GM04504 (cell line): Measurements from ENCODE around the gene CLSTN1.
"Not testable (repeated sequence)": the region's sequence is repeated elsewhere in the genome, so short reads cannot be mapped to it uniquely, and the experiment has no call there.

ENCODE experiments used
- DNase-seq: peaks from one replicate; pipeline ENCODE4 v3.0.0-alpha.2; 2012; ENCODE audit warnings: low read depth

The CLSTN1 gene

DNA sequence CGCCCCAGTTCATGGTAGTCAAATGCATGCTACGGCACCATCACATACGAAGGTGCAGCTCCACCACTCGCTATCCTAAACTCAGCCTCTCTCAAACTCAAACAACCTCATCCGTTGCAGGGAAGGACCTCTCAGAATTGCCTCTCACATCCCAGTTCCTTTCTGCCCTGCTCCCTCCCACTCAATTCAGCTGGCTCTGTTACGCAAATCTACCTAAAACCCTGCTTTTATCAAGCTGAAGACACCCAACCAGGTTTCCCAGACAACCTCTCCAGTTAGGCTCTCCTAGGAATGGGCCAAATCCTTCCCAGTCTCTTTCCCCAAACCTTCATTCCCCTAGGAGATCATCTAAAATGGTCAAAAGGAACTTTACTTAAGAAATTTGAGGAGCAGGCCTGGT lies 62.9 kb downstream of the CLSTN1 start:
- DNase-seq = no peak

DNA sequence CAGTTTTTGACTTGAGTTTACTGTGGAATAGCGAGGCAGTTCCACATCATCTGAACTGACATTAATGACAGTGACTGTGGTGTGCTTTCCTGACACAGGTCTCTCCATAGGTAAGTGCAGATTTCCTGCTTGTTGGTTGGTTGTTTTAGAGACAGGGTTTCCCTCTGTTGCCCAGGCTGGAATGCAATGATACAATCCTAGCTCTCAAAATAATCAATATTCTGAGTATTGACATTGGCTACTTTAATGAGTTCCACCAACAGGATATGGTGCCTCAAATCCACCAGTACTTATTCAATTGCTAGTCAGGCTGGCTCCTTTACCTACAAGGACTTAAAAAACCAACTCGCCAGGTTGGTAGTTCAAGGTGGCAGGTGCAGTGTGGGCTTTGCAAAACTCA lies 63.8 kb downstream of the CLSTN1 start:
- DNase-seq = no peak

- no peak for DNase-seq
Measured at GRCh38 chr1:9758559-9759121, 65.1 kb downstream of the CLSTN1 start.

DNA sequence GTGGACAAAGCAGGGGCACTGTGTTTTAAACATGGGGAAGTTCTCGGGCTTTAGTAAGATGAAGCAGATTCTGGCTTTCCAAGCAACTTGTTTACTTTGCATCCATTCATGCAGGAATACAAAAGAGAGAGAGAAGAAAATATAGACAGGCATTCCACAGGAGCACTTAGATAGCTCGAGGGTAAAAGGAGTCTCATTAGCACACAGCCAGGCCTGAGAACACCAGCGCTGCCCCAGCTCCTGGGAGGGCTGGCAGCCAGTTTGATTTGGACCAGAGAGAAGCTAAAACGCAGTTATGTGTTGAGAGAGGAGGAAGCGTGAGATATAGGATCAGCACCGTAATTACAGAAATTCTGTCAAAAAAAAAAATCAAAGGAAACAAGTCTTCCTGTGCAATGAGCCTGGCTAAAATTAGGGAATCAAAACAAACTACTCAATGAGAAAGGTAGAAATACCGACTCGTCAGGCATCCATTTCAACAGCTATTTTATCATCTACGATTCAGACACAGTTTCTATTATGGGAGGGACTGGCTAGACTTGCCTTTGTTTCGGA lies 68.2 kb downstream of the CLSTN1 start:
- no peak for DNase-seq

- peak; percentile 54 for DNase-seq
Measured at GRCh38 chr1:9753121-9753531, 70.6 kb downstream of the CLSTN1 start.

GRCh38 chr1:9751971-9752370 lies 71.8 kb downstream of the CLSTN1 start:
- no peak for DNase-seq

DNA sequence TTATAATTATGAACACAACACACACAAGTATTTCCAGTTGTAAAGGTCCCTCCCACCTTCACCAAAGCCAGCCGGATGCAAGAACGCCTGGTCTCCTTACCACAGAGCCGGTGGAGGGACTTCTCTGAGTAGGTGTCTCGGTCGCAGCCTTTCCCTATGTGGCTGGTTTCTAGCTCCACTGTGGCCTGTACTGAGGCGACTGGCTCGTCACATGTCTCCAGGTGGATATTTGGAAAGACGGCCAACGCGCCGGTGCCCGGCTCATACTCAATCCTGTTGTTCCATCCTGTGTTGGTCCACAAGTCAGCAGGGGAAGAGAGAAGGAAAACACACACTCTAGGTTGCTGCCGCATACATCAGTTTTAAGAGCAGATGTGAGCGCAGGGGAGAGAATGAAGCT lies 74.4 kb downstream of the CLSTN1 start:
- DNase-seq = no peak

DNA sequence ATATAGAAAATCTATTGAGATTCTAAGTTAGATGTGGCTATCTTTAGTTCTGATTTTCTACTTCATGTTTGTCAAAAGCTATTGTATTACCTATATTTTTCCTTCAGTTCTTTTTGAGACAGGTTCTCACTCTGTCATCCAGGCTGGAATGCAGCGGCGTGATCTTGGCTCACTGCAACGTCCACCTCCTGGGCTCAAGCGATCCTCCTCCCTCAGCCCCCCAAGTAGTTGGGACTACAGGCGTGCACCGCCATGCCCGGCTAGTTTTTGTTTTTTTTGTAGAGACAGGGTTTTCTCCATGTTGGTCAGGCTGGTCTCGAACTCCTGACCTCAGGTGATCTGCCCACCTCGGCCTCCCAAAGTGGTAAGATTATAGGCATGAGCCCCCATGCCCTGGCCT lies 75.4 kb downstream of the CLSTN1 start:
- DNase-seq = not testable (repeated sequence)

GRCh38 chr1:9746651-9747050 lies 77.1 kb downstream of the CLSTN1 start:
- DNase-seq = no peak

DNA sequence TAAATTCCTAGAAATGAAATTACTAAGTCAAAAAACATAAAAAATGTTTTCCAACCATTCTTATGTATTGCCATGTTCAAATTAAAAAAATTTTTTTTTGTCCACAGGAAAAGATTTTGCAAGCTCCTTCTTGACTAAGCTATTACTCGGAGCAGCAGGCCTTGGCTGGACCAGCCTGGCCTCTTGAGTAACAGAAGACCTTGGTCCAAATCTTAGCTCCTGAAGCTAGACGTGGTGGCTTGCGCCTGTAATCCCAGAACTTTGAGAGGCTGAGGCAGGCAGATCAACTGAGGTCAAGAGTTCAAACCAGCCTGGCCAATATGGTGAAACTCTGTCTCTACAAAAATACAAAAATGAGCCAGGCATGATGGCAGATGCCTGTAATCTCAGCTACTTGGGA lies 77.6 kb downstream of the CLSTN1 start:
- no peak for DNase-seq

DNA sequence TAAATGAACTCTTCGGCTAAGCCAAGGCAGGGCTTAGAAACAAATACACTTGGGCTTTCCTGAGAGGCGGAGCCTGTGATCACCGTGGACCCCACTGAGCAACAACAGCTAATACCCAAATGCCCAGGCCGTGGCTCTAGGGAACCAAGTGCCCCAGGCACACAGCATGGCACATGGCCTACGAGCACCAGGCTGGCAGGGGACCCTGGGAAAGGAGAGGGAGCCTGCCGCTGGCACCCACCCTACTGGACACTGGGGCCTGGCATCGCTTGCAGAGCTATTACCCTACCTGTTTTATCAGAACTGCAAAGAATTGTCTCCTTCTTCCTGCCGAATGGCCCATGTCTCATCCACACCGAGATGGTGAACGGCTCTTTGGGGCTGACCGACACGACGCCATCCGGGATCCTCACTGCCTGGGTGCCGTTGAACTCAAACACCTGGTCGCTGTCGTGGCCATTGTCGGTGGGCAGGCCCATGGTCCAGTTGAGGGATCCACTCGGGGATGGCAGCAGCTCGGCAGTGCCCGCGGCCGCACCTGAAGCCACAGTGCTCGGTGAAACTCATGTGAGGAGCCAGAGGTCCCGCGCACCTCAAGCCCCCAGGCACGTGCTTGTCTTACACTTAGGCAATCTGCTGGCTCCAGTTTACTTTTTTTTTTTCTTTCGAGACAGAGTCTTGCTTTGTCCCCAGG lies 79.5 kb downstream of the CLSTN1 start:
- DNase-seq = no peak

DNA sequence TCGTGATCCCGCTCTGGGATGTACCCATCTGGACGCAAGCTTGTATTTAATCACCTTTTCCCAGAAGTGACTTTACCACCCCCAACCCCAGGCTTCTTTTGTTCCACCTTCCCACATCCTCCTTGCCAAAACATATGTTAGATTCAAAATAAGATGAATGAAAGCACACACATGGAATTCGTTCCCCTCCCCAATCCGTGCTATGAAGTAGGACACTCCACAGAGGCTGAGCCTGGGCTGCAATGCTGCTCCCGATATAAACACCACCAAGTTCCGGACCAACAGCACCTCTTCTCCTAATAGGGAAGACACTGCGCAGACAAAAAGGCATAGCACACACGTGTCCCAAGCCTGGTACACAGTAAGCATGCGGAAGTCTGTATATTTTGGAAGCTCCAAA lies 86.1 kb downstream of the CLSTN1 start:
- DNase-seq = no peak

DNA sequence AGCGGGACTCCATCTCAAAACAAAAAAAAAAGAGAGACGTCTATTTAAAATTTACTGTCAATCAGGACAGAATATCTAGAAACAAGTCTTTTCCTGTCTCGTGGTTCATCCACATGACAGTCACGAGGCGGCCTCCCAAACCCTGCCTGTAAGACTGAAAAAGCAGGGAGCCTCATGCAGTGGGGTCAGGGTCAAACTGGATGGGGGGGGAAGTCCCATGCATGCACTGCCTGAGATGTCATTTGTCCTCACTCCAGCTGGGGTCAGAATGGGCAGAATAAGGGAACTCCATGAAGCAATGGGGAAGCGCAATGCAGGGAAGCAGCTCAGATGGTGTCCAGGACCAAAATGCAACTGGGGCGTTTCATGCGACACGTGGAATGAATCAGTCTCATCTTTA lies 86.7 kb downstream of the CLSTN1 start:
- DNase-seq = no peak

GRCh38 chr1:9736241-9736640 lies 87.5 kb downstream of the CLSTN1 start:
- no peak for DNase-seq

DNA sequence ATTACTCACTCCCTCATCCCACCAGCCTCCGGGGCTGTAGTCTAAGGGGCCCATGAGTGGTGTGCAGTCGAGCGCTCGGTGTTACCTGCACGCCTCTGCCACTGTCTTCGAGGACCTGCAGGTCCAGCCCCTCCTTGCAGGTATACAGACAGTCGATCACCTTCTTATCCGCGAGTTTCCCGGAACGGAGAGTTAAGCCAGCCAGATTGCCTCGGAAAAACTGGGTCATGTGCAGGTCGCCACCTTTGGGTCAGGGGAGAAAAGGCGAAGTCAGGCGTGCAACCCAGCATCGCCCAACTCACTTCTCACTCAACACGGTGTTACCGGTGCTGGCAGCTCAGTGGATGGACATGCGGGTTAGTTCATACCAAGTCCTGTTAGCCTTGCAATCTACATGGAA lies 88.0 kb downstream of the CLSTN1 start:
- no peak for DNase-seq

DNA sequence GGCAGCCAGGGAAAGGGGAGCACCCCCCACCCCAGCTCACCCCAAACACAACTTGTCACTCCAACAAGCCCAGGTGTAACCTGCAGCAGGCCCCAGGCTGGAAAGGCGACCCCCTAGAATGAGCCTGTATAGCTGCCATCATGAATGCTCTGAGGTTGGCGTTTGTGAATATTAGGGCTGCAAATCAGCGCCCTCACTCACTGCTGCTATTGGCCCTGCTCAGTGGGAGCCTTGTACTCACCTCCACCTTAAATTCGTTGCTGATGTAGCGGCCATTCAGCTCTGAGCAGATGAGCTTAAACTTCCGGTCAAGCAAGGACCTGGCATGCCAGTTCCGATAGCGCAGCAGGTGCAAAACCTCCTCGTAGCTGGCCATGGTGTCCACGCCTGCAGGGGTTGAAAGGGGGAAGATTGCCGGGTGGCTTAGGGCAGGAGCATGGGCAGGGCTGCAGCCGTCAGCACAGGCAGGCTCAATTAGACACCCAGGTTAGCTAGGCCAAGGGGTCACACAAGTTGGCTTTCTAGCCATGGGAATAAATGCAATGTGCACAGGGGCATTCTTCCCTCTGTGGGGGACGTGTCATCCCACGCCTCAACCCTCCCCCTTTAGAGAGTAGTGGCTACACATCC lies 90.5 kb downstream of the CLSTN1 start:
- no peak for DNase-seq

GRCh38 chr1:9732123-9732971 lies 91.4 kb downstream of the CLSTN1 start:
- DNase-seq = no peak

DNA sequence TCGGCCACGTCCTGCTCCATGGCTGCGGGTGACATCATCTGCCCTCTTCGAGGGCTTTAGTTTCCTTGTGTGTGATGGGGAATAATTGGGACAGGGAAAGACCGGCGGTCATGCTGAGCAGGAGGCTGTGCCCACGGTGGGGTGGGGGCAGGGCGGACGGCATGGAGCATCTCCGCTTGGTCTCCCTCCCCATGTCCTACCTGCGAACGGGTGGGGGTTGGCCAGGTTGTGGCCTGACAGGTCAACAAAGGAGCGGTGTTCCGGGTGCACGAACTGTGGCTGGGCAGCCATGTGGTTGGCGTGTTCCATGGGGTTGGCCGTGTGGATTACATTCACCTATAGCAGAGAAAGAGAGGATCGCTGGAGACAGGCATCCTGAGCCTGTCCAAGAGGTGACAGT lies 92.2 kb downstream of the CLSTN1 start:
- no peak for DNase-seq

DNA sequence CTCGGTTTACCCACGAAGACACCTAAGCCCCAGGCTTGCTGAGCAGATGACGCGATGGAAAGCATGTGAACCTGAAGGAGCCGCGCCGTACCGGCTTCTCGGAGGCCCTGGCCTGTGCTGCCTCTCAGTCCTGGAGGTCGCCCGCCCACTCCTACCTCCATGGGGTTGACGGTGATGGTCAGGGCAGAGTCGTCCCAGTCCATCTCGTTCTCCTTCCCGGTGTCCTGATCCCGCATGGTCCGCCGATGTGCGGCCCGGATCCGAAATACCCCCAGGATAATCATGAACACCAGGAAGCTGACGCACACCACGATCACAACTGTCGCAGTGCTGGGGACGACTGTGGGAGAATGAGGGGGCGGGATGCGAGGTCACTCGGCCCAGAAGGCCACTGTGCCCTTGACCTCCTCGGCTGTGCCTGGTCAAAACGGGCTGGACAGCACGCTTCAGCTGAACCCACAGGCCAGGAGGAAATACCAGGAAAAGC lies 92.7 kb downstream of the CLSTN1 start:
- no peak for DNase-seq

GRCh38 chr1:9730096-9730901 lies 93.5 kb downstream of the CLSTN1 start:
- DNase-seq = no peak

- no peak for DNase-seq
Measured at GRCh38 chr1:9729523-9729922, 94.2 kb downstream of the CLSTN1 start.
